CD8-positive, alpha-beta memory T cell (primary cell): ENCODE measurements around the gene EIF4A3. TPM values are rescaled to one million over a fixed set of nuclear protein-coding genes. Genes with fewer than 3 reads are reported as not detected.

Experiments
- CTCF ChIA-PET: fragments of 350-600 bp; sonication (Branson Sonifier 250); formaldehyde crosslinking; loops from one replicate; lab custom pipeline; 2021; ENCODE audit warnings: antibody characterized with exemption; lab: Charles Lee
- POLR2A ChIA-PET: fragments of 350-600 bp; sonication (Branson Sonifier 250); formaldehyde crosslinking; loops from one replicate; lab custom pipeline; 2021; ENCODE audit warnings: antibody characterized with exemption; lab: Charles Lee
- DNase-seq, 5 donors: peaks; one replicate each; pipeline versions ENCODE4 v3.0.0 to v3.0.0-alpha.2; 2020 to 2022; ENCODE audit warnings: mixed read lengths in 1 of 5
- H3K27ac ChIP-seq: one replicate; pipeline ENCODE4 v1.7.0; 2013; ENCODE audit warnings: low read depth, mild to moderate bottlenecking, low read length, moderate library complexity
- H3K27me3 ChIP-seq: 2 replicates; pipeline ENCODE4 v1.7.0; 2013; ENCODE audit warnings: low read length, mild to moderate bottlenecking; ENCODE audit not compliant: insufficient read depth, poor library complexity, severe bottlenecking
- H3K36me3 ChIP-seq: 2 replicates; pipeline ENCODE4 v1.7.0; 2013; ENCODE audit warnings: mild to moderate bottlenecking, low read length, moderate library complexity; ENCODE audit not compliant: insufficient read depth
- H3K4me1 ChIP-seq: 2 replicates; pipeline ENCODE4 v1.7.0; 2013; ENCODE audit warnings: mild to moderate bottlenecking, low read length, moderate library complexity; ENCODE audit not compliant: insufficient read depth
- H3K4me3 ChIP-seq: 2 replicates; pipeline ENCODE4 v1.7.0; 2013; ENCODE audit warnings: mild to moderate bottlenecking, low read length
- H3K9me3 ChIP-seq: 2 replicates; pipeline ENCODE4 v1.7.0; 2013; ENCODE audit warnings: mild to moderate bottlenecking, low read length
- H3K27ac Mint-ChIP-seq, 8 donors: one replicate each; pipeline ENCODE4 v1.8.0; 2020 to 2021; ENCODE audit warnings: mixed read lengths in 8 of 8, mild to moderate bottlenecking in 6 of 8, inconsistent platforms in 3 of 8, moderate library complexity in 3 of 8
- H3K27me3 Mint-ChIP-seq, 2 donors: one replicate each; pipeline ENCODE4 v1.8.0; 2020 to 2021; ENCODE audit warnings: mixed read lengths in 2 of 2, mild to moderate bottlenecking in 1 of 2, moderate library complexity in 1 of 2
- H3K36me3 Mint-ChIP-seq, 3 donors: one replicate each; pipeline ENCODE4 v1.8.0; 2020 to 2021; ENCODE audit warnings: mixed read lengths in 3 of 3, inconsistent platforms in 1 of 3, mild to moderate bottlenecking in 1 of 3
- H3K4me1 Mint-ChIP-seq, 3 donors: one replicate each; pipeline ENCODE4 v1.8.0; 2020 to 2021; ENCODE audit warnings: mixed read lengths in 3 of 3, inconsistent platforms in 1 of 3, mild to moderate bottlenecking in 1 of 3
- H3K4me3 Mint-ChIP-seq, 7 donors: one replicate each; pipeline ENCODE4 v1.8.0; 2020 to 2021; ENCODE audit warnings: mixed read lengths in 7 of 7, mild to moderate bottlenecking in 6 of 7, moderate library complexity in 4 of 7, inconsistent platforms in 2 of 7
- H3K9me3 Mint-ChIP-seq, 5 donors: one replicate each; pipeline ENCODE4 v1.8.0; 2020 to 2022; ENCODE audit warnings: mixed read lengths in 5 of 5, mild to moderate bottlenecking in 3 of 5, moderate library complexity in 2 of 5, inconsistent platforms in 1 of 5
- polyA plus RNA-seq: library from polyadenylated mRNA; unstranded; fragments of 300-500 nt; fragmentation: Illumina TruSeq; gene quantifications from one replicate; pipeline ENCODE4 v1.2.3, GENCODE V29; 2021
- total RNA-seq, 2 experiments: library from RNA; stranded (reverse); gene quantifications; one replicate each; pipeline ENCODE4 v1.2.3, GENCODE V29; 2021

The EIF4A3 gene
- total and polyA plus RNA-seq, 3 experiments from 2014 or later = 77.6 to 181 (median 174) TPM

DNA sequence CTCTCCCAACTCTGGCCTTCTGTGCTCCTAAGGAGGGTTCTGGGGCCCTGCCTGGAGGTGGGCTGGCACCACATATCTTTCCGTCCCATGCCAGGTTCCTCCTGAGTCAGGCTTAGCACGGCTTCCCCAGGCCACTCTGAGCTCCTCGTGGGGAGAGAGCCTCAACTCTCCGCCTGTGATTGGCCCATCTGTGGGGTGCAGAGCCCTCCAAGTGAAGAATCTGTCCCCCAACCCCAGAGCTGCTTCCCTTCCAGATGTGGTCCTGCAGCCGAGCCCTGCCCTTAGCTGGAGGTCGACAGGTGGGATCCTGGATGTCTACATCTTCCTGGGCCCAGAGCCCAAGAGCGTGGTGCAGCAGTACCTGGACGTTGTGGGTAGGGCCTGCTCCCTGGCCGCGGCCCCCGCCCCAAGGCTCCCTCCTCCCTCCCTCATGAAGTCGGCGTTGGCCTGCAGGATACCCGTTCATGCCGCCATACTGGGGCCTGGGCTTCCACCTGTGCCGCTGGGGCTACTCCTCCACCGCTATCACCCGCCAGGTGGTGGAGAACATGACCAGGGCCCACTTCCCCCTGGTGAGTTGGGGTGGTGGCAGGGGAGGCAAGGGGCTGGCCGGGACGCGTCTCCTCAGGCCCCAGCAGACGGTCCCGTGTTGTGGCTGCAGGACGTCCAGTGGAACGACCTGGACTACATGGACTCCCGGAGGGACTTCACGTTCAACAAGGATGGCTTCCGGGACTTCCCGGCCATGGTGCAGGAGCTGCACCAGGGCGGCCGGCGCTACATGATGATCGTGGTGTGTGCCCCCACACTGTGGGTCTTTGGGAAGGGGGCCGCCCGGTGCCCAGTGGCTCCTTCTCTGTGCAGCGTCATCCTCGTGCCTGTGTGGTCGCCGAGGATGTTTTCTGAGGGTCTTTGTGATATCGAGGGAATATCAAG lies 38.6 kb downstream of the EIF4A3 start:
- ChIA-PET CTCF (interaction anchor here (1.1 to 2.7 kb wide), 2 partner anchors 7 to 26 kb away, joined by 3 to 13 read pairs; partner anchors contain the start of gene GAA), POLR2A (no interaction called here)
- no peaks in the 10 kb centered on the region for H3K36me3 ChIP-seq
- Mint-ChIP-seq H3K9me3 (no peaks in the 10 kb centered on the region), H3K36me3 (peaks cover 0 to 13% (median 2%) of the 10 kb centered on the region in 3 donors), H3K4me3 (no peak overlapping the region), H3K27me3 (no peaks in the 10 kb centered on the region), H3K4me1 (peaks cover 2 to 4% (median 3%) of the 10 kb centered on the region in 3 donors), H3K27ac (no peak overlapping the region)
- peak in 1 of 5 donors; percentile 24 for DNase-seq
- H3K27me3 ChIP-seq = no peaks in the 10 kb centered on the region
- no peaks in the 10 kb centered on the region for H3K9me3 ChIP-seq
- no peak overlapping the region for H3K27ac ChIP-seq
- H3K4me3 ChIP-seq = no peak overlapping the region
- no peaks in the 10 kb centered on the region for H3K4me1 ChIP-seq

DNA sequence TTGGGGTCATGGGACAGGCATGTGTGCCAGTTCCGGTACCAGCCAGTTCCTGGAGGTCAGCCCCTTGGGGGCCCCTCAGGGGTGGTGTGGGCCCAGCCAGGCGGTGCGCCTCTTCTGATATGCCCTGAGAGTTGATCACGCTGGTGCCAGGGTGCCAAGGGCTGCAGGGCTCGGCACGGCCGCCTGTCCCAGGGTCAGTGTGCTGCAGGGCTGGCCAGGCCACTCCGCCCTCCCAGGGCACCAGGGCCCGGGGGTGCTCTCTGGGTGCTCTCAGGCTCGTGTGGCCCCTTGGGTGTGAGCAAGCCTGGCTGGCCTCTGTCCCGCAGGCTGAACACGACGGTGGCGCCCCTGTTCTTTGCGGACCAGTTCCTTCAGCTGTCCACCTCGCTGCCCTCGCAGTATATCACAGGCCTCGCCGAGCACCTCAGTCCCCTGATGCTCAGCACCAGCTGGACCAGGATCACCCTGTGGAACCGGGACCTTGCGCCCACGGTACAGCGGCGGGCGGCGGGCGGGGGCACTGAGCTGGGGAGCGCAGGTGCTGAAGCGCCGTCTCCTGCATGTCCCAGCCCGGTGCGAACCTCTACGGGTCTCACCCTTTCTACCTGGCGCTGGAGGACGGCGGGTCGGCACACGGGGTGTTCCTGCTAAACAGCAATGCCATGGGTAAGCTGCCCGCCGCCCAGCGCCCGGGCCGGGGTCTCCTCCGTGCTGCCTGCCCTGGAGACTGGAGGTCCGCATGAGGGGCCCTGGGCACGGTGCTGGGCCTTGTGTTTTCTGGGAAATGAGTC lies 39.5 kb downstream of the EIF4A3 start:
- Histone ChIP-seq H3K4me1 (peaks cover 3% of the 10 kb centered on the region), H3K27ac (no peak overlapping the region), H3K9me3 (no peaks in the 10 kb centered on the region), H3K4me3 (no peak overlapping the region), H3K36me3 (no peaks in the 10 kb centered on the region), H3K27me3 (no peaks in the 10 kb centered on the region)
- Mint-ChIP-seq H3K4me1 (peaks cover 6 to 12% (median 9%) of the 10 kb centered on the region in 3 donors), H3K27ac (no peak overlapping the region), H3K9me3 (no peaks in the 10 kb centered on the region), H3K27me3 (no peaks in the 10 kb centered on the region), H3K4me3 (no peak overlapping the region), H3K36me3 (peaks cover 0 to 13% (median 2%) of the 10 kb centered on the region in 3 donors)
- DNase-seq = peak in 1 of 5 donors; percentile 44
- ChIA-PET CTCF (no interaction called here), POLR2A (no interaction called here)

DNA sequence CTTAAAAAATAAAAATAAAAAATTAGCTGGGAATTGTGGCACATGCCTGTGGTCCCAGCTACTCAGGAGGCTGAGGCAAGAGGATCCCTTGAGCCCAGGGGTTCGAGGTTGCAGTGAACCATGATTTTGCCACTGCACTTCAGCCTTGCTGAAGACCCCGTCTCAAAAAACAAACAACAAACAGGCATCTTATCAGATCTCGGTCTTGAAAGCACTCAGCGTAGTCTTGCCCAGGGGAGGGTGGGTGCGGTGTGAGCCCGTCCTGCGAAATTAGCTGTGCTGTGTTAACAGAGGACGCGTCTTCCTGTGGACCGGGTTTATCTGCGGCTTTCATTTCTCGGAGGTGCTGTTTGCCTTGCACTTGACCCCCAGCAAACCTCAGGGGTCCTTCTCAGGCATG lies 40.2 kb downstream of the EIF4A3 start:
- H3K36me3 Mint-ChIP-seq = peaks cover 0 to 15% (median 2%) of the 10 kb centered on the region in 3 donors
- no peaks in the 10 kb centered on the region for H3K27me3 Mint-ChIP-seq
- CTCF ChIA-PET = no interaction called here
- H3K4me1 Mint-ChIP-seq = peaks cover 12 to 19% (median 16%) of the 10 kb centered on the region in 3 donors
- no peak overlapping the region for H3K4me3 ChIP-seq
- H3K27me3 ChIP-seq = no peaks in the 10 kb centered on the region
- H3K9me3 Mint-ChIP-seq = no peaks in the 10 kb centered on the region
- no peak overlapping the region for H3K27ac Mint-ChIP-seq
- POLR2A ChIA-PET = no interaction called here
- H3K27ac ChIP-seq = no peak overlapping the region
- H3K4me3 Mint-ChIP-seq = no peak overlapping the region
- no peaks in the 10 kb centered on the region for H3K9me3 ChIP-seq
- H3K4me1 ChIP-seq = peaks cover 9% of the 10 kb centered on the region
- H3K36me3 ChIP-seq = no peaks in the 10 kb centered on the region
- DNase-seq = no peak

DNA sequence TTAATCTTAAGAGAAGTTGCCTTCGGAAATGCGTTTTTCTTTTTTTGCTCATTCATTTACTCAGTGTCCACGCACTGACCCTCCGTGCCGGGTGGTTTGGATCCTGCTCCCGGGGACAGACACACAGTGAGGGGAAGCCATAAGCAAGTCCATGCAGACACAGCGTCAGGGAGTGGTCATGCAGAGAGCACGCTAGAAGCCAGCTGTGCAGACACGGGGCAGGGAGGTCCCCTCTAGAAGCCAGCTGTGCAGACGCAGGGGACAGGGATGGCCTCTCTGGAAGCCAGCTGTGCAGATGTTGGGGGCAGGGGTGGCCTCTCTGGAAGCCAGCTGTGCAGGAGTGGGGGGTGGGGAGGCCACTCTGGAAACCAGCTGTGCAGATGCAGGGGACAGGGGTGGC lies 40.8 kb downstream of the EIF4A3 start:
- Mint-ChIP-seq H3K27ac (peak overlapping the region in 2 of 8 donors; percentile 23 to 47), H3K36me3 (peaks cover 0 to 17% (median 2%) of the 10 kb centered on the region in 3 donors), H3K4me1 (peaks cover 12 to 19% (median 18%) of the 10 kb centered on the region in 3 donors), H3K4me3 (no peak overlapping the region), H3K9me3 (no peaks in the 10 kb centered on the region), H3K27me3 (no peaks in the 10 kb centered on the region)
- Histone ChIP-seq H3K4me3 (no peak overlapping the region), H3K4me1 (peaks cover 9% of the 10 kb centered on the region), H3K36me3 (no peaks in the 10 kb centered on the region), H3K27me3 (no peaks in the 10 kb centered on the region), H3K9me3 (no peaks in the 10 kb centered on the region), H3K27ac (no peak overlapping the region)
- no peak for DNase-seq
- ChIA-PET CTCF (no interaction called here), POLR2A (no interaction called here)

DNA sequence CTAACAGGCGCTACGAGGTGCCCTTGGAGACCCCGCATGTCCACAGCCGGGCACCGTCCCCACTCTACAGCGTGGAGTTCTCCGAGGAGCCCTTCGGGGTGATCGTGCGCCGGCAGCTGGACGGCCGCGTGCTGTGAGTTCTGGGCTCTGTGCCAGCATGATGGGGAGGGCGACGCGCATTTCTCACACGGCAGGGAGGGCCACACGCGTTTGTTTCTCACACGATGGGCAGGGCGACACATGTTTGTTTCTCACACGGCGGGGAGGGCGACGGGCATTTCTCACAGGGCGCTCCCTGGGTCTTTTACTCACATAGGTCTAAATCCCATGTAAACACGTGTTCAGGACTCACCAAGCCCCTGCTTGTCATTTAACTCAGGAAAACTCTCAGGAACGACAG lies 41.2 kb downstream of the EIF4A3 start:
- Mint-ChIP-seq H3K36me3 (peaks cover 0 to 18% (median 2%) of the 10 kb centered on the region in 3 donors), H3K27me3 (no peaks in the 10 kb centered on the region), H3K4me3 (peak overlapping the region in 1 of 7 donors; percentile 9), H3K4me1 (peaks cover 14 to 21% (median 20%) of the 10 kb centered on the region in 3 donors), H3K27ac (peak overlapping the region in 1 of 8 donors; percentile 23), H3K9me3 (no peaks in the 10 kb centered on the region)
- Histone ChIP-seq H3K36me3 (no peaks in the 10 kb centered on the region), H3K4me3 (no peak overlapping the region), H3K4me1 (peaks cover 12% of the 10 kb centered on the region), H3K27me3 (no peaks in the 10 kb centered on the region), H3K9me3 (no peaks in the 10 kb centered on the region), H3K27ac (no peak overlapping the region)
- no peak for DNase-seq
- ChIA-PET CTCF (no interaction called here), POLR2A (no interaction called here)

DNA sequence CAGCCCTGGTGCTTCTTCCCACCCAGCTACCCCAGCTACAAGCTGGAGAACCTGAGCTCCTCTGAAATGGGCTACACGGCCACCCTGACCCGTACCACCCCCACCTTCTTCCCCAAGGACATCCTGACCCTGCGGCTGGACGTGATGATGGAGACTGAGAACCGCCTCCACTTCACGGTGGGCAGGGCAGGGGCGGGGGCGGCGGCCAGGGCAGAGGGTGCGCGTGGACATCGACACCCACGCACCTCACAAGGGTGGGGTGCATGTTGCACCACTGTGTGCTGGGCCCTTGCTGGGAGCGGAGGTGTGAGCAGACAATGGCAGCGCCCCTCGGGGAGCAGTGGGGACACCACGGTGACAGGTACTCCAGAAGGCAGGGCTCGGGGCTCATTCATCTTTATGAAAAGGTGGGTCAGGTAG lies 42.0 kb downstream of the EIF4A3 start:
- Histone ChIP-seq H3K4me3 (no peak overlapping the region), H3K9me3 (no peaks in the 10 kb centered on the region), H3K27ac (no peak overlapping the region), H3K4me1 (peaks cover 20% of the 10 kb centered on the region), H3K36me3 (no peaks in the 10 kb centered on the region), H3K27me3 (no peaks in the 10 kb centered on the region)
- peaks cover 19 to 29% (median 28%) of the 10 kb centered on the region in 3 donors for H3K4me1 Mint-ChIP-seq
- H3K36me3 Mint-ChIP-seq = peaks cover 0 to 18% (median 2%) of the 10 kb centered on the region in 3 donors
- H3K9me3 Mint-ChIP-seq = no peaks in the 10 kb centered on the region
- H3K4me3 Mint-ChIP-seq = peak overlapping the region in 1 of 7 donors; percentile 27
- H3K27ac Mint-ChIP-seq = peak overlapping the region in 1 of 8 donors; percentile 60
- no peak for DNase-seq
- ChIA-PET CTCF (no interaction called here), POLR2A (no interaction called here)
- no peaks in the 10 kb centered on the region for H3K27me3 Mint-ChIP-seq

DNA sequence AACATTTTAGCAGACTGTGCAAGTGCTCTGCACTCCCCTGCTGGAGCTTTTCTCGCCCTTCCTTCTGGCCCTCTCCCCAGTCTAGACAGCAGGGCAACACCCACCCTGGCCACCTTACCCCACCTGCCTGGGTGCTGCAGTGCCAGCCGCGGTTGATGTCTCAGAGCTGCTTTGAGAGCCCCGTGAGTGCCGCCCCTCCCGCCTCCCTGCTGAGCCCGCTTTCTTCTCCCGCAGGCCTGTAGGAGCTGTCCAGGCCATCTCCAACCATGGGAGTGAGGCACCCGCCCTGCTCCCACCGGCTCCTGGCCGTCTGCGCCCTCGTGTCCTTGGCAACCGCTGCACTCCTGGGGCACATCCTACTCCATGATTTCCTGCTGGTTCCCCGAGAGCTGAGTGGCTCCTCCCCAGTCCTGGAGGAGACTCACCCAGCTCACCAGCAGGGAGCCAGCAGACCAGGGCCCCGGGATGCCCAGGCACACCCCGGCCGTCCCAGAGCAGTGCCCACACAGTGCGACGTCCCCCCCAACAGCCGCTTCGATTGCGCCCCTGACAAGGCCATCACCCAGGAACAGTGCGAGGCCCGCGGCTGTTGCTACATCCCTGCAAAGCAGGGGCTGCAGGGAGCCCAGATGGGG lies 42.5 kb downstream of the EIF4A3 start:
- peak overlapping the region in 2 of 8 donors; percentile 72 to 90 for H3K27ac Mint-ChIP-seq
- peaks cover 21% of the 10 kb centered on the region for H3K4me1 ChIP-seq
- no peaks in the 10 kb centered on the region for H3K9me3 ChIP-seq
- peaks cover 0 to 18% (median 2%) of the 10 kb centered on the region in 3 donors for H3K36me3 Mint-ChIP-seq
- no peaks in the 10 kb centered on the region for H3K27me3 ChIP-seq
- no peaks in the 10 kb centered on the region for H3K27me3 Mint-ChIP-seq
- ChIA-PET POLR2A (no interaction called here), CTCF (no interaction called here)
- no peak overlapping the region for H3K27ac ChIP-seq
- DNase-seq = no peak
- peaks cover 19 to 34% (median 29%) of the 10 kb centered on the region in 3 donors for H3K4me1 Mint-ChIP-seq
- H3K36me3 ChIP-seq = no peaks in the 10 kb centered on the region
- peak overlapping the region in 1 of 7 donors; percentile 89 for H3K4me3 Mint-ChIP-seq
- H3K4me3 ChIP-seq = no peak overlapping the region
- H3K9me3 Mint-ChIP-seq = no peaks in the 10 kb centered on the region
